Fibroblast of skin of back (primary cell): Measurements from ENCODE around the gene MSL3.

Experiments
- DNase-seq: peaks from one replicate; pipeline ENCODE4 v3.0.0-alpha.2; 2013

The MSL3 gene

DNA sequence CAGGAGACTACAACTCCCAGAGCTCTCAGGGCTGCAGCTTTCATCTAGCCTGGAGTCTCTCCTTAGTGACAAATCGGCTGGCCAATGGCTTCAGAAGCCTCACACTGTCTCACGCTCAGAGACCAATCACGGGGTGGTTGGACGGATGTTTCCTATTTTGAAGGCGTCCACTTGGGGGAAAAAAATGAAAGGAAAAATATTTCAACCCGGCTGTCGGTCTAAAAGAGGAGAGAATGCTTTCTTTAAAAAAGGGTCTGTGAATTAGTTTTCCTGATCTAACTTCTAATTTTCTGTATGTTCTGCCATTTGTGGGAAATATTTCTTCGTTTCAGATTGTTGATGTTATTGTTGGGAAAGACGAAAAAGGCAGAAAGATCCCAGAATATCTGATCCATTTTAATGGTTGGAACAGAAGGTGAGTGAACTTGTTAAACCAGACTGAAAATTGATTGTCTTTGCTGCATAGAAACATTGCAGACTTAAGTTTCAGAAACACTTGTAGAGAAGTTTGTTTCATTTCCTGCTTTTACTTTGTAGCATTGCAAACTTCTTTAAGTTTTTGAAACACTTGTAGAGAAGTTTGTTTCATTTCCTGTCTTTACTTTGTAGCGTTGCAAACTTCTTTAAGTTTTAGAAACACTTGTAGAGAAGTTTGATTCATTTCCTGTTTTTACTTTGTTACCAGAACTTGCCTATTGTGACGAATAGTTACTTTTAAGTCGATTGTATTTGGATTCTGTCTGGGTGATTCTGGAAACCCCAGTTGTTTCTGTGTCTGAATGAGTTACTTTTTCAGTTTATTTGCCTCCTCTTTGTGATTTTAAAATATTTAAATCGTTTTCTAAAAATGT, 1.6 kb downstream of the MSL3 start:
- peak; percentile 96 for DNase-seq

DNA sequence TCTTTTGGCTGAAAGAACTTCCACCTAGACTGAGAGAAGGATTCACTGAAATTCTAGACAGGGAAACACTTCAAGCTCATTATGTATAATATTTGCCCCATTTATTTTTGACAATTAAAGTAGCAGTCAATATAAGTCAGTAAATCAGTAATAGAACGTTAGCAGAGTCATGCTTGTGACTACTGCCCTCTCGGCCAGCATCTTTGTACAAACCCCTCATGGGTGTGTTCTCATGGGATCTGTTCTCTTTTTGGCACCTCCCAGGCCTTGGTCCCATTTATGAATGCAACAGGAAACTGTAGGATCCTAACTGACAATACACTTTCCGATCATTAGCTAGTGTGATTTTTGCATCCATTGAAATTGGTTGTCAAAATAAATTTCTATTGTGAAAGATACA, 2.9 kb downstream of the MSL3 start:
- no peak for DNase-seq

DNA sequence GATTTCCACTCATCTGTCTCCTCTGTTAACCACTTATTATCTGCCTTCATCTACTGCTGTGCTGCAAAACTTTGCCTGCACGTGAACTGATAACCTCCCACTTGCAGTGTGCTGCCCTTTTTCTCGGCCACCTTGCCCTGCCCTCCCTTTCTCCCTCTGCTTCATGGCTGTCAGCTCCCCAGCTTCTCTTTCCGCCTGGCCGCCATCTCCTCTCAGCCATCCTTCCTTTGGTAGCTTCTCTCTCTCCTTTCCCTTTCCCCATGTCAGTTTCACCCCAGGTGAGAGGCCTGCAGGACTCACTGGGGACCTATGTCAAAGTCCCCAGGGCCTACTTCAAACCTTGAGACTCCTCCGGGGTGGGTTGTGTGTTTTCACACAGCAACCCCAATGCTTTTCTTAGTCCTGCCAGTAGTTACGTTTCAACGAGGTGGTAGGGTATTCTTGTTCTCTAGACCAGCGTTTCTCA, 6.6 kb downstream of the MSL3 start:
- DNase-seq, result no peak

DNA sequence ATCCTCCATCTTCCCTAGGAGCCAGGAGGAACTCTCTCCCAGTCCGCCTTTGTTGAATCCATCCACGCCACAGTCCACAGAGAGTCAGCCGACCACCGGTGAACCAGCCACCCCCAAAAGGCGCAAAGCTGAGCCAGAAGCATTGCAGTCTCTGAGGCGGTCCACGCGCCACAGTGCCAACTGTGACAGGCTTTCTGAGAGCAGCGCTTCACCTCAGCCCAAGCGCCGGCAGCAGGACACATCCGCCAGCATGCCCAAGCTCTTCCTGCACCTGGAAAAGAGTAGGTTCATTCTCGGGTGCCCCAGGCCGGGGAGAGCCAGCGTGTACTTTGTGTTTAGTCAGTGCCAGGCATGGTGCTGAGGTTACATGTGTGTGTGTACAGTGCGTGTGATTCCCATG, 7.4 kb downstream of the MSL3 start:
- DNase-seq, result no peak

DNA sequence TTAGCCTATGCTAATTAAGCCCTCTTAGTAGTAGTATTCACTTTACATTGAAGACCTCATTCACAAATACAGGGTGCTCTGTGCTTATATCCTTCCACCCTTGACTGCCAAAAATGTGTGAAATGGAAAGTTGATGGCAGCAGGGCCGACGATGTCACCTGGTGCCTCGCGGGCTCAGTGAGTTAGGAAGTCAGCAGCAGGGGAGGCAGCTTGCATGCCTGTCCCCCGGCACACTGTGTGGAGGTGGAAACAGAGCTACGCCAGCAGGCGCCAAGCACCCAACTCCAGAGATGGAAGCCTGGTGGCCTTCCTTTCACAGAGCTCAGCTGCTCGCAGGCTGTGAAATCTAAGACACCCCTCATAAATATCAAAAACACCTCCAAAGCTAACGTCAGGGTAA, 8.4 kb downstream of the MSL3 start:
- DNase-seq, result no peak

DNA sequence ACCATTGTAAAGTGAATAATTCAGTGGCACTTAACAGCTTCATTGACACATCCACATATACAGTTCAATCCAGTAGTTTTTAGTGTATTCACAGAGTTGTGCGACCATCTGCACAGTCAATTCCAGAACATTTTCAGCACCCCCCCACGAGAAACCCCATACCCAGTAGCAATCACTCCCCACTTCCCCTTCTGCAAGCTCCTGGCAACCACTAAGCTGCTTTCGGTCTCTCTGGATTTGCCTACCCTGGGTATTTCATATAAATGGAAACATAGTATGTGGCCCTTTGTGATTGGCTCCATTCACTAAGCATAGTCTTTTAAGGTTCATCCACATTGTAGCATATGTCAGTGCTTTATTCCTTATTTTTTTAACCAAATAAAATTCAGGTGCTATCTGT, 10.0 kb downstream of the MSL3 start:
- DNase-seq, result no peak

DNA sequence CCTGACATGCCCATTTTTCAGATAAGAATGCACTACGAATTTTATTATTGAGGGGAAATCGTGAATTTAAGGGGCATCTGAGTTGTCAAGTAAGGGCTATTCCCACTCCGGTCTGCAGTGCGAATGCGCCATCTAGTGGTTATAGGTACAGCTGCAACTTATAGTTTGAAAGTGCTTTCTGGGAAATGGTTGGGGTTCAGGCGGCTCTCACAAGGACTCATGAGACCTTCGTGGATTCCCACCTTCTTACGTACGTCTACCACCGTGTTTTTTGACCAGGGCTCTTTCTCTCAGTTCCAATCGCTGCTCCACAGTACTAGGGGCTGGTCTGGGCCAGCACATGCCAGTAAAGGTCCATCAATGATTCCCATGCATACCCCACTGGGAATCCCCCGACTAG, 12.3 kb downstream of the MSL3 start:
- peak; percentile 41 for DNase-seq

DNA sequence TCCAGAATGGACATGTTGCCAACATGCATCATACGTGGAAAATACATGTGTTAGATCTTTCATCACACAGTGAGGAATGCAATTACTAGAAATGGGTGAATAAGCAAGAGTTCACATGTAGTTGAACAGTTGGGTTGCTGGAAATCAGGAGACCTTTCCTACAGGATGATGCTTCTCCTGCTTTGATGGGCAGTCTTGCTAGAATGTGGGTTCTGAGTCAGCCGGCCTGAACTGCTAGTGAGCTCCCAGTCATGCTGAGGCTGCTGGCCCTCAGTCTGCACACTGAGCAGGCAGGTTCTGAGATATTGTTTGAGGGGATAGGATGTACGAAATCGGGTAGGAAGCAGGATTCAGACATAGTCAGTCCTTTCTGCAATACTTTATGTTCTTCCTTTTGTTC, 20.2 kb downstream of the MSL3 start:
- peak; percentile 2 for DNase-seq

DNA sequence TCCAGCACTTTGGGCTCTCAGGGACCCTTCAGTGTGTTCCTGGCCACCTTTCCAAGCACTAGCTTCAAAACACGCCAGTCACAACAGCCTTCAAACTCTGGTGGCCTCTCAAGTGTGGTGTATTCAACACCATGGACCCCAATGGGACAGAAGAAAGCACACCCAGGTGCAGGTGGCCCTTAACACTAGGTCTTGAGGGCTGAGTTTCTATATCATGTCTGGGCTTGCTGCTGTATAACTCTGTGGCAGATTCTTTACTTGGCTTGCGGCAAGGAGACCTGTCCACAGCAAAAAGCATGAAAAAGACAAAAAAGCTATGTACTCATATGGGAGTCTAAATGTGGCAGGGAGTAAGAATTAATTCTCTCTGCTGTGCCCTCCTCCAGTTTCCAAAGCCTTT, 23.1 kb downstream of the MSL3 start:
- no peak for DNase-seq

DNA sequence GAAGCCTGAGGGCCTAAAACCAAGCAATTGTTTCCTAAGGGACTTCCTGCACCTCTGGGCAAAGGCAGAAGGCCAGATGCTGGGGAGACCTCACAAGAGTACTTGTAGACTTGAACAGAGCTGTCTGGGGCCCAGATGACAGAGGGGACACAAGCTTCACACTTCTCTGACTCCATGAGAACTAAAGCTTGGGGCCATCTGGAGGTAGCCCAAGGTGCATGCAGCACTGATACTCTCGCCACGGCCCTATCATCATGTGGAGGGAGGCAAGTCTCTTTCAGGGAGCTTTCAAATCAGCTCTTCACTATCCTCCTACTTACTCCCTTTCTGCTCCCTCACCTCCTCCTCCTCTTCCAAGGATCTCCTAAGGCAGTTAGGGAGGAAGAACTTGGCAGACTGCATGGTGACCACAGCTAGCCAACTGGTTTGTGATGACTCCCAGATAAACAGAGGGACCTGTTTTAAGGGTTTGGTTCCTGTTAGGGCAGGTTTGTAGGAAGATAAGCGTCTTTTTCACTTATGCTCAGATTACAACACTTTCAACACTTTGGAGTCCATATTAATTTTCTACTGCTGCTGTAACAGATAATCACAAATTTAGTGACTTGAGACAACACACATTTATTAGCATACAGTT, 23.8 kb downstream of the MSL3 start:
- no peak for DNase-seq

DNA sequence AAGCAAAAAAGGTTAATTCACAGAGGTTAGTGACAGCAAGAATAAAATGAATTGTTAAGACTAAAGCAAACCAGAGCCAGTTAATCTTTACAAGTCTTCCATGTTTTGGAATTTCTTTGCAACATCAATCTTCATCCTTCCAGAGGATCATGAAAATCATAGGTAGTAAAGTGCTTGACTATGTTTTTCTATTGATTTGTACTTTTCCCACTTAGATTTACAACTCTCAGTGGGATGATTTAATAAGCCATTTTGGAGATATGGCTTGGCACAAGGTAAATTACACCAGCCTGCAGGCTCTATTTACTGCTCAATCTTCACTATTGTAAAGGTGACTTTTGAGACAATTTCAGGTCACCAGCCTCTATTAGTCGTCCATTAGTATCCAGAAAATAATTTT, 26.5 kb downstream of the MSL3 start:
- DNase-seq, result no peak

DNA sequence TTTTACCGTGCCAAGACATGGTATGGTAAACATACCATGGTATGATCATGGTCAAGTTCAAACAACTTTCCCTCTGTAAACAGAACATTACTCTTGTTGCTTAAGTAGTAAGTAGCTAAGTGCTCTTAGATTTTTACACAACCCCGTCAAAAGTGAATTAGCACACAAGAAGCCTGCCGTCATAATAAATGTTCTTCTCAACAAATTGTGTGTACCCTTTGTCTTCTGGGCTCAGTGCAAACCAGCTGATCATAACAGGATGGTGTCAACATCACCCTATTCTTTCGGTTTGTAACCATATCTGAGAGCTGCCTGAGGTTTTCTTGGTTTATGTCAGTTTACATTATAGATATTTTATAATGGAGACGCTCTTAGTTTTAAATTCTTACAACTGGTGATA, 28.8 kb downstream of the MSL3 start:
- DNase-seq, result no peak

DNA sequence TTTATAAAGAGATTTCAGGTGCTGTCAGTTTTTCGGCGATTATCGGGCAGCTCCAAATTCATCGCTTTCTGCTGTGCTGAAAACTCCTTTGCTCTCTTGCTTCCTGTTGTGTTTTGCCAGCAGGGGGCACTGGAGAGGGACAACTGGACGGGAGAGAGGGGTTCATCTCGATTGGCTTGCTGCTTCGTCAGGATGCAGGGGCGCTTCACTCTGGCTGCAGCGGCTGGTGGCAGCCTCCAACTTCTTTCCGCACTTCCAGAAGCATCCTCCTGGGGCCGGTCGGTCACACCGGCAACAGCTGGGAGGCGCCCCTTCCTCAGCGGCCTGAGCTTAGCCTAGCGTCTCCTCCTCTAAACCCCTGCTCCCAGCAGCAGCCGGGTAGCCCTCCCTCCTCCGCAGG, 29.5 kb downstream of the MSL3 start:
- peak; percentile 40 for DNase-seq

DNA sequence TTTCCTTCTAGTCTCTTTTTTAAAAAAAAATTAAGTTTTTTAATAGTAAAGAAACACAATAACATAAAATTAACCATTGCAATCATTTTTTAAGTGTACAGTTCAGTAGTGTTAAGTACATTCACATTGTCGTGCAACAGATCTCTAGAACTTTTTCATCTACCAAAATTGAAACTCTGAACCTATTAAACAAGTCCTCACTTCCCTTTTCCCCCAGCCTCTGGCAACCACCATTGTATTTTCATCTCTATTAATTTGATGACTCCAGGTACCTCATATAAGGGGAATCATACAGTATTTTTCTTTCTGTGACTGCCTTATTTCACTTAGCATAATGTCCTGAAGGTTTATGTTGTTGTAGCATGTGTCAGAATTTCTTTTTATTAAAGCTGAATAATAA, 31.8 kb downstream of the MSL3 start:
- DNase-seq, result no peak

DNA sequence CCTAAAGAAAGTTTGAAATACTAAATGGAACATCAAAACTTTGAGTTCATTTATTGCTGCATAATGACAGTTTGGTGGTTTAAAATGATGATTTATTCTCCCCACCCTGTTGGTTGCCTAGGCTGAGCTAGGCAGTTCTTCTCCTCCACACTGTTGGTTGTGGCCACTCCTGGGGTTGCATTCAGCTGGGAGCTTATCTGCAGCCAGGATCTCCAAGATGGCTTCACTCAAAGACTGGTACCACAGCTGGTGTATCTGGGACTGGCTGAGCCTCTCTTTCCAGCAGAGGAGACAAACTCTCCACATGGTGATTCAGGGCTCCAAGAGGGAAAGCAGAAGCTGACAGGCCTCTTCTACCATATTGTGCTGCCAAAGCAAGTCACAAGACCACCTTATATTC, 33.1 kb downstream of the MSL3 start:
- DNase-seq, result no peak

DNA sequence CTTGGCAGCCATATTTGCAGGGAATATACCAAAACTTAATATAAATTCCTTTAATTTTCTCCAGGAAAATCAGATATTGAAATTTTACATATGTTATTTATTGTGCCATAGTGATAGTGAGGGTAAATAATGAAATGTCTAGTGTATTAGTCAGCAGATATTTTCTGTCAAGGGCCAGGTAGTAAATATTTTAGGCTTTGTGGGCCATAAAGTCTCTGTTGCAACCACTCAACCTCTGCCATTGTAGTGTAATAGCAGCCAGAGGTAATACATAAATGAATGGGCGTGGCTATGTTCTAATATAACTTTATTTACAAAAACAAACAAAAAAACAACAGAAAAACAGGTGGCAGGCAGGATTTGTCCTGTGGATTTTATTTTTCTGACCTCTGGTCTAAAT, 33.5 kb downstream of the MSL3 start:
- no peak for DNase-seq

DNA sequence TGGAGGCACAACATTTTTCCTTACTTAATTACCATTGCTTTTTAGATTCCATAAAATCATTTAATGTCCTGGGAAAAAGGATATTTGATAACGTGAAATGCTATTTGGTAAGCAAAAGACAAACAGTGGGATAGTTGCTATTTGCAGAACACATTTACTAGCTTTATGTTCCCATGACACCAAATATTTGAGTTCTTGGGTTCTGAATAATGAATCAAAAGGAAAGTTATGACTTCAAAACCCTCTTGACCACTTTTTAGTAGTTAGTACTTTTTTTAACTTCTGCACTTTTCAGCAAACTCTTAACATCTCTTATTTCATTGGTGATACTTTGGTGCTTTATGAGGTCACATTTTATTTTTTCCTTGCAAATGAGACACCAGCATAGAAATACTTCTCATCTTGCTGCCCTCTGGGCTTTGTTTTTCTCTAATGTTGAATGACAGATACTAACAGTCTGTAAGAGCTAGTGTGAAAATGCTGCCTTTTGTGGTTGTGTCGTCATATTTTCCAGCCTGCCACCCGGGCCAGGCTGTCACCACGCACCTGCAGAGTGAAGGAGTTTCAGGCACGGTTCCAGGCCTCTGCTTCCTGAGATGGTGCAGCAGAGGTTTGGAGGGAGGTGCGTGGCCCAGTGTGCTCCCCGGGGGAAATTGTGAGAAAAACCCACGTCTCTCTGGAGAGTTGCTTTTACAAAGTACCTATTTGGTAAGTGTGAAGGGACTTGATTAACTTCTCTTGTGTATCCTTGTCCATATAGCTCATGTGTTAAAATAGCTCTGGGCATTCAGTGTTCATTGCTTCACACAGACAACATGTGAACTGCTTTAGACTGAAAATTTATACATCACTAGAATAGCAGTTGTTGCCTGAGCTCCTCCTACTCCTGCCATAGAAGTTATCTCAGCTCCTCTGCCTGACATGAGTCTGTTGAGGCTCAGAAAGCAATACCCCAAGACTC, 34.7 kb downstream of the MSL3 start:
- DNase-seq, result no peak

DNA sequence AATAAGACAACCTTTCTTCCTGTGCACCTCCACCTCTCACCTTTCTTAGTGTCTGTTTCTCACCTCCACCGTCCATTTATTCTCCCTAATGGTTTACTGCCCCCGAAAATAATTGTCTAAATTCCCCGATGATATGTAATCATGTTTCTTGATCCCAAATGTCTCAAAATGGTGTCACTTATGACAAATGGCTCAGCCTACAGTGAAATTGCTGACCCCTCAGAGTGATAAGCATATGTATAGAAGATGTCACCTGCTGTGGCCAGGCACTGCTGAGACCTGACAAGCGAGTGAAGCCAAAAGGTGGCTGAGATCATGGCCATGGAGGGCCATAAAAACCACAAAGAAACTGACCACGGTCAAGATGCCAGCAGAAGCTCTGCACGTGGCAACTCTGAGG, 35.7 kb downstream of the MSL3 start:
- DNase-seq, result no peak

DNA sequence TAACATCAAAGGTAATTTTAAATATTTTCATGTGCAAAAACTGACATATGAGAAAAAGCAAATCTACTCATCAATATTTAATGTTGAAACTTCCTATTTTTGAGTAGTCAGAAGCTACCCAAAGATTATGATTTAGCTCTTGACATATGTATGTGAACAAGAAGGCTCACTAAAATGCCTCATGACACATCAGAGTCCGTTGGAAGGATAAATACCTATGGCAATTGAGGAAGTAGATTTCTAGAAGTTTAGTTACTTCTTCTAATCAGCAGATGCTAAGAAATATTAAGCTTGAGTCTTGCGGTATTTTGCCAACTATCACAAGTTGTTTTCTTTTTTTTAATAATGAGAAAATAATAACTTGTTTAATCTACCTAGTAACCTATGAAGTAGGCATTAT, 55.3 kb downstream of the MSL3 start:
- DNase-seq, result no peak
